Measurements from ENCODE around the gene PIGL. TPM values are rescaled to one million over a fixed set of nuclear protein-coding genes. Genes with fewer than 3 reads are reported as not detected.

Gene PIGL
- total RNA-seq, 3 donors from 2014 or later = 54.6 to 76.2 (median 68.8) TPM

DNA sequence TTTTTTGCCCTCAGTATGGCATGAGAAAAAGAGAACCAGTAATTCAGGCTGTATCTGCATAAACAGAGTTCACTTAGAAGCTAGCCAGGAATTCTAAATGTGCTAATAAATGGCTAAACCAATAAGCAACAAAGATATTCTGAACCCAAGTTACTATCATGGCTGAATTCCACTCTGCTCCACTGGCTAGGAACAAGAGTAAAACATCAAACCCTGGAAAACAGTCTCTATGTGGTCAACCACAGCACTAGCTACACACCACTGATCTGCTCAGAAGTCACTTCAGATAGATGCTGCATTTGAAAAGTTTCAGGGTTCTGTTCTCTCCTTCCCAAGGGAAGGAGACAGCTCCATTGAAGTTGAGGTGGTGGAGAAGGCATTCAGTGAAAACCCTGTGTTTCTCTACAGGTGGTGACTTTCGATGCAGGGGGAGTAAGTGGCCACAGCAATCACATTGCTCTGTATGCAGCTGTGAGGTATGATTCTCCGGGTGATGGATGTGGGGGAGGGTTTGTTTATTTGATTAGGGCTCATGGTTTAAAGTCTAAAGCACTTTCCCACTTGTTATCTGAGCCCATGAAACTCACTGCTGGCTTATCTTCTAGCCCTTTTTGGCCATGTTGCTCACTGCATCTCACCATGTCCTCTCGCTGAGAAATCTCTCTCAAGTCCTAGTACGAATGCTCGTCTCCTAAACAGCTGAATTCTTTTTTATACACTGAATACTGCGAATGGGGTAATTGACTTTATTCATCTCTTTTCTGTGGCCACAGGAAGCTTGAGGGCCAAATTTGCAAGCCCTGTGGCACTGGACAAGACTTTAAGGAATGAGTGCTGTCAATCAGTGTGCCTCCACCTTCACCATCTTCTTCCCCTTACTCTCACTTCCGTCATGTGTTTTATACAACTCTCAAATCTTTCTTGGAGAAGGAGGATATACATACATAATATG lies 96.4 kb downstream of the PIGL start:
- no peak for DNase-seq (ENCODE audit: low spot score in 2 of 2)
- no peak overlapping the region for H3K27ac ChIP-seq
- no peaks in the 10 kb centered on the region for H3K9me3 ChIP-seq
- TF ChIP-seq POLR2A (IDR thresholded peaks at IDR 0.05) (no peak), POLR2AphosphoS5 (IDR thresholded peaks at IDR 0.05) (no peak)
- TF ChIP-seq, protein P1, sequence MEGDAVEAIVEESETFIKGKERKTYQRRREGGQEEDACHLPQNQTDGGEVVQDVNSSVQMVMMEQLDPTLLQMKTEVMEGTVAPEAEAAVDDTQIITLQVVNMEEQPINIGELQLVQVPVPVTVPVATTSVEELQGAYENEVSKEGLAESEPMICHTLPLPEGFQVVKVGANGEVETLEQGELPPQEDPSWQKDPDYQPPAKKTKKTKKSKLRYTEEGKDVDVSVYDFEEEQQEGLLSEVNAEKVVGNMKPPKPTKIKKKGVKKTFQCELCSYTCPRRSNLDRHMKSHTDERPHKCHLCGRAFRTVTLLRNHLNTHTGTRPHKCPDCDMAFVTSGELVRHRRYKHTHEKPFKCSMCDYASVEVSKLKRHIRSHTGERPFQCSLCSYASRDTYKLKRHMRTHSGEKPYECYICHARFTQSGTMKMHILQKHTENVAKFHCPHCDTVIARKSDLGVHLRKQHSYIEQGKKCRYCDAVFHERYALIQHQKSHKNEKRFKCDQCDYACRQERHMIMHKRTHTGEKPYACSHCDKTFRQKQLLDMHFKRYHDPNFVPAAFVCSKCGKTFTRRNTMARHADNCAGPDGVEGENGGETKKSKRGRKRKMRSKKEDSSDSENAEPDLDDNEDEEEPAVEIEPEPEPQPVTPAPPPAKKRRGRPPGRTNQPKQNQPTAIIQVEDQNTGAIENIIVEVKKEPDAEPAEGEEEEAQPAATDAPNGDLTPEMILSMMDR (IDR thresholded peaks at IDR 0.05) = no peak
- H3K27me3 ChIP-seq = no peaks in the 10 kb centered on the region
- H3K36me3 ChIP-seq = no peaks in the 10 kb centered on the region
- no peak overlapping the region for H3K4me3 ChIP-seq
- no peaks in the 10 kb centered on the region for H3K4me1 ChIP-seq
- intact Hi-C loops (cut with DNase I; ENCODE audit: low total_unique reads) = no loop called here

- Histone ChIP-seq H3K4me1 (no peaks in the 10 kb centered on the region), H3K36me3 (no peaks in the 10 kb centered on the region), H3K4me3 (no peak overlapping the region), H3K27ac (no peak overlapping the region), H3K9me3 (no peaks in the 10 kb centered on the region), H3K27me3 (no peaks in the 10 kb centered on the region)
- TF ChIP-seq POLR2AphosphoS5 (IDR thresholded peaks at IDR 0.05) (no peak), POLR2A (IDR thresholded peaks at IDR 0.05) (no peak)
- TF ChIP-seq, protein P1 (IDR thresholded peaks at IDR 0.05) = no peak
- no peak for DNase-seq (ENCODE audit: low spot score in 2 of 2)
- intact Hi-C loops (cut with DNase I; ENCODE audit: low total_unique reads) = no loop called here
Measured at GRCh38 chr17:16314189-16314588, 97.2 kb downstream of the PIGL start.

DNA sequence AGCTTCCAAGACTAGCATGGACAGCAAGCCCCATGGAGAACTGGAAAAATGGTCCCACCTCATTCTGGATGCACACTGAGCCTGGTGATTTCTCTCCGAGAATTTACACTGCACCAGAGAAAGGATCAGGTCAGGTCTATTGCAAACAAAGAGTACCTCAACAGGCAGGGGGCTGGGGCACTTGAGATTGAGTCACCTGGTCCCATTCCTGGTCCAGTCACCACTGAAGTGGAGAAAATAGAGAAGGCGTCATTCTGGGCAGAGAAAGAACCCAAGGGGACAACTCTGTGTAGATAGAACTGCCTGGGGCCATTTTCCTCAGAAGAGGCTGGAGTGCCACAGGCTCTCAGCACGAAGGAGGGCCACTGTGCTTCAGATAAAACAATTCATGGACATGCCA lies 97.8 kb downstream of the PIGL start:
- no peak overlapping the region for H3K4me3 ChIP-seq
- intact Hi-C loops (cut with DNase I; ENCODE audit: low total_unique reads) = no loop called here
- H3K9me3 ChIP-seq = no peaks in the 10 kb centered on the region
- no peak overlapping the region for H3K27ac ChIP-seq
- no peaks in the 10 kb centered on the region for H3K36me3 ChIP-seq
- TF ChIP-seq POLR2AphosphoS5 (IDR thresholded peaks at IDR 0.05) (no peak), POLR2A (IDR thresholded peaks at IDR 0.05) (no peak)
- TF ChIP-seq, protein P1 (IDR thresholded peaks at IDR 0.05) = no peak
- no peaks in the 10 kb centered on the region for H3K4me1 ChIP-seq
- H3K27me3 ChIP-seq = no peaks in the 10 kb centered on the region
- no peak for DNase-seq (ENCODE audit: low spot score in 2 of 2)

- no peaks in the 10 kb centered on the region for H3K4me1 ChIP-seq
Measured at GRCh38 chr17:16319969-16320368, 103.0 kb downstream of the PIGL start.

DNA sequence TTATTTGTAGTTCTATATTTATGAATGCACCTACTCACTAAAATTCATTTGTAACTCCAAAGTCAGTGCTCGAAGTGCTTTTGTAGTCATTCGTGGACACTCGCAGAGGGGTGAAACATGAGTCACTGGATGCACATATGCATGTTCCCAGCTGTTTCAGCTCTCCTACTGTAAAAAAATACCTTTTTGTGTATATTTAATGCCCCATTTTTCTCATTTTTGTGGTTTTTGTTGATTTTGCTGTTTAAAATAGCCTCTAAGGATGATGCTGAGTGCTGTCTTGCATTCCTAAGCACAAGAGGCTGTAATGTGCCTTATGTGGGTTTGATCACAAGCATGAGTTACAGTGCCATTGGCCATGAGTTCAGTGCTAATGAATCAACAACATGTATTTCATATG lies 105.6 kb downstream of the PIGL start:
- no peaks in the 10 kb centered on the region for H3K4me1 ChIP-seq
- H3K27ac ChIP-seq = no peak overlapping the region
- H3K4me3 ChIP-seq = no peak overlapping the region
- intact Hi-C loops (cut with DNase I; ENCODE audit: low total_unique reads) = no loop called here
- H3K9me3 ChIP-seq = no peaks in the 10 kb centered on the region
- no peaks in the 10 kb centered on the region for H3K27me3 ChIP-seq
- no peak for DNase-seq (ENCODE audit: low spot score in 2 of 2)
- H3K36me3 ChIP-seq = no peaks in the 10 kb centered on the region
- TF ChIP-seq, protein P1 (IDR thresholded peaks at IDR 0.05) = no peak
- TF ChIP-seq POLR2A (IDR thresholded peaks at IDR 0.05) (no peak), POLR2AphosphoS5 (IDR thresholded peaks at IDR 0.05) (no peak)

More at GRCh38 chr17:16319969-16320368, 103.0 kb downstream of the PIGL start:
- H3K36me3 ChIP-seq = no peaks in the 10 kb centered on the region
- H3K9me3 ChIP-seq = no peaks in the 10 kb centered on the region
- TF ChIP-seq, protein P1 (IDR thresholded peaks at IDR 0.05) = no peak
- TF ChIP-seq POLR2A (IDR thresholded peaks at IDR 0.05) = no peak
- TF ChIP-seq POLR2AphosphoS5 (IDR thresholded peaks at IDR 0.05) = no peak
- H3K27ac ChIP-seq = no peak overlapping the region
- intact Hi-C loops (cut with DNase I; ENCODE audit: low total_unique reads) = no loop called here
- no peak overlapping the region for H3K4me3 ChIP-seq
- no peak for DNase-seq (ENCODE audit: low spot score in 2 of 2)
- H3K27me3 ChIP-seq = no peaks in the 10 kb centered on the region

Data from breast epithelium (tissue), 4 donors.